ENCODE measurements around the gene SIGLEC5.

SIGLEC5 gene

DNA sequence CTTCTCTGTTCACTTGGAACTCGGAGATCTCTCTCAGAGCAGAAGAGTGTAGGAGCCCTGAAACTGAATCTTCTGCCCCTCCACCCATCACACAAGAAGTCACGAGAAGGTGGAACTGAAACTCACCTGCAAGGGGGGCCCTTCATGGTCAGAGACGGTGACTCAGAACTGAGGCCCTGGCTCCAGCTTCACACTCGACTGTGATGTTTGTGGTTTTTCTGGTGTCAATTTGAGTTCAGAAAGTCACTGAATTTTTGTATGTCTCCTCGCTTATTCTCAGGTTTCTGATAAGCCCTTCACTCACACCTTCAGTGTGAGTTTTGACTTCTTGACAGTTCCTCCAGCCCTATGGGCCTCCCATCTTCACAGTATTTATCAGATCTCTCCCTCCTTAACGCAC, 23.1 kb downstream of the SIGLEC5 start:
- no peak overlapping the region for H3K4me2 ChIP-seq (ENCODE audit: low read depth, low read length, poor library complexity, severe bottlenecking)
- no peak overlapping the region for H2AFZ ChIP-seq (ENCODE audit: low read length)
- H3K9ac ChIP-seq (ENCODE audit: low read depth, low read length, poor library complexity, severe bottlenecking) = no peak overlapping the region
- TF ChIP-seq, protein P1, sequence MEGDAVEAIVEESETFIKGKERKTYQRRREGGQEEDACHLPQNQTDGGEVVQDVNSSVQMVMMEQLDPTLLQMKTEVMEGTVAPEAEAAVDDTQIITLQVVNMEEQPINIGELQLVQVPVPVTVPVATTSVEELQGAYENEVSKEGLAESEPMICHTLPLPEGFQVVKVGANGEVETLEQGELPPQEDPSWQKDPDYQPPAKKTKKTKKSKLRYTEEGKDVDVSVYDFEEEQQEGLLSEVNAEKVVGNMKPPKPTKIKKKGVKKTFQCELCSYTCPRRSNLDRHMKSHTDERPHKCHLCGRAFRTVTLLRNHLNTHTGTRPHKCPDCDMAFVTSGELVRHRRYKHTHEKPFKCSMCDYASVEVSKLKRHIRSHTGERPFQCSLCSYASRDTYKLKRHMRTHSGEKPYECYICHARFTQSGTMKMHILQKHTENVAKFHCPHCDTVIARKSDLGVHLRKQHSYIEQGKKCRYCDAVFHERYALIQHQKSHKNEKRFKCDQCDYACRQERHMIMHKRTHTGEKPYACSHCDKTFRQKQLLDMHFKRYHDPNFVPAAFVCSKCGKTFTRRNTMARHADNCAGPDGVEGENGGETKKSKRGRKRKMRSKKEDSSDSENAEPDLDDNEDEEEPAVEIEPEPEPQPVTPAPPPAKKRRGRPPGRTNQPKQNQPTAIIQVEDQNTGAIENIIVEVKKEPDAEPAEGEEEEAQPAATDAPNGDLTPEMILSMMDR (conservative IDR thresholded peaks at IDR 0.05; ENCODE audit: low read length) = no peak
- no peak for TF ChIP-seq EZH2phosphoT487 (IDR thresholded peaks at IDR 0.05; ENCODE audit: borderline replicate concordance)
- H3K9me3 ChIP-seq (ENCODE audit: insufficient read depth, low read depth, low read length) = no peaks in the 10 kb centered on the region
- no peaks in the 10 kb centered on the region for H3K36me3 ChIP-seq (ENCODE audit: insufficient read depth, low read length)
- H3F3A ChIP-seq (ENCODE audit: low read depth) = no peaks in the 10 kb centered on the region
- no peaks in the 10 kb centered on the region for H3K79me2 ChIP-seq (ENCODE audit: insufficient read depth, low read length)
- no peaks in the 10 kb centered on the region for H4K20me1 ChIP-seq (ENCODE audit: insufficient read depth, low read length, poor library complexity, severe bottlenecking)
- H3K4me3 ChIP-seq (ENCODE audit: low read length, poor library complexity, severe bottlenecking) = no peak overlapping the region
- no peaks in the 10 kb centered on the region for H3K9me2 ChIP-seq (replicated peaks; ENCODE audit: low read depth, low read length)
- no peaks in the 10 kb centered on the region for H3K27me3 ChIP-seq (ENCODE audit: insufficient read depth, low read length, poor library complexity, severe bottlenecking)
- H3K4me1 ChIP-seq (ENCODE audit: insufficient read depth, low read length, poor library complexity, severe bottlenecking) = no peaks in the 10 kb centered on the region

DNA sequence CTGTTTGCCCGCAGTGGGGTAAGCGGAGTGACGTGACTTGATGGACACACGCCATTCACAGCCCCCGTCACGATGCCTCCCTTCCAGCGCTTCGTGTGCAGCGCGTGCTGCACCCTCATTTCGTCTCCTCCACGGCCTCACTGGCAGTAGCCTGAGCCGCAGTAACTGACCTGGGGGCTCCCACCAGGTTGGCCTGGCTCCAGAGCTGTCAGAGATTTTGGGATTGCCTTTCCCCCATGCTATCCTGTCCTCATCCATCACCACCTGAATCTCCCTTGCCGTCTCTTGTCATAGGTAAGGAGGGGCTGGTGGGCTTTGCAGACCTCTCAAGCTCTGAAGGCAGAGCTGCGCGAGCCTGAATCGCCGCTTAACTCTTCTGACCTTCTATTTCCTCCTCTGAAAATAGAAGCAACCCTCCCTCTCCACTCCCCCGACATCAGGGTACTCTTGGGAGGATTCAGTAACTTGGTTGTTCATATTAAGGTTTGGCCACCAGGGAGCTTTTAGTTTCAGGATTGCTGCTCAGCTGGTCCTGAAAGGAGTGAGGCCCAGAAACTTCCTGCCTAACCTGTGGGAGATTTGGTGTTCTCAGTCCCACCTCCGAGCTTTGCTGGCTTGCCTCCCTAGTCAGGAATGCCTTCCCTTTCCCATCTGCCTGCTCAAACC, 27.9 kb downstream of the SIGLEC5 start:
- H3K27me3 ChIP-seq (ENCODE audit: insufficient read depth, low read length, poor library complexity, severe bottlenecking) = no peaks in the 10 kb centered on the region
- no peak overlapping the region for H3K4me2 ChIP-seq (ENCODE audit: low read depth, low read length, poor library complexity, severe bottlenecking)
- no peaks in the 10 kb centered on the region for H3K9me3 ChIP-seq (ENCODE audit: insufficient read depth, low read depth, low read length)
- H3F3A ChIP-seq (ENCODE audit: low read depth) = no peaks in the 10 kb centered on the region
- no peaks in the 10 kb centered on the region for H3K4me1 ChIP-seq (ENCODE audit: insufficient read depth, low read length, poor library complexity, severe bottlenecking)
- H3K79me2 ChIP-seq (ENCODE audit: insufficient read depth, low read length) = no peaks in the 10 kb centered on the region
- H3K9me2 ChIP-seq (replicated peaks; ENCODE audit: low read depth, low read length) = no peaks in the 10 kb centered on the region
- no peak overlapping the region for H3K9ac ChIP-seq (ENCODE audit: low read depth, low read length, poor library complexity, severe bottlenecking)
- TF ChIP-seq, protein P1 (conservative IDR thresholded peaks at IDR 0.05; ENCODE audit: low read length) = no peak
- no peak for TF ChIP-seq EZH2phosphoT487 (IDR thresholded peaks at IDR 0.05; ENCODE audit: borderline replicate concordance)
- H3K4me3 ChIP-seq (ENCODE audit: low read length, poor library complexity, severe bottlenecking) = no peak overlapping the region
- no peaks in the 10 kb centered on the region for H3K36me3 ChIP-seq (ENCODE audit: insufficient read depth, low read length)
- no peaks in the 10 kb centered on the region for H4K20me1 ChIP-seq (ENCODE audit: insufficient read depth, low read length, poor library complexity, severe bottlenecking)
- H2AFZ ChIP-seq (ENCODE audit: low read length) = no peak overlapping the region

DNA sequence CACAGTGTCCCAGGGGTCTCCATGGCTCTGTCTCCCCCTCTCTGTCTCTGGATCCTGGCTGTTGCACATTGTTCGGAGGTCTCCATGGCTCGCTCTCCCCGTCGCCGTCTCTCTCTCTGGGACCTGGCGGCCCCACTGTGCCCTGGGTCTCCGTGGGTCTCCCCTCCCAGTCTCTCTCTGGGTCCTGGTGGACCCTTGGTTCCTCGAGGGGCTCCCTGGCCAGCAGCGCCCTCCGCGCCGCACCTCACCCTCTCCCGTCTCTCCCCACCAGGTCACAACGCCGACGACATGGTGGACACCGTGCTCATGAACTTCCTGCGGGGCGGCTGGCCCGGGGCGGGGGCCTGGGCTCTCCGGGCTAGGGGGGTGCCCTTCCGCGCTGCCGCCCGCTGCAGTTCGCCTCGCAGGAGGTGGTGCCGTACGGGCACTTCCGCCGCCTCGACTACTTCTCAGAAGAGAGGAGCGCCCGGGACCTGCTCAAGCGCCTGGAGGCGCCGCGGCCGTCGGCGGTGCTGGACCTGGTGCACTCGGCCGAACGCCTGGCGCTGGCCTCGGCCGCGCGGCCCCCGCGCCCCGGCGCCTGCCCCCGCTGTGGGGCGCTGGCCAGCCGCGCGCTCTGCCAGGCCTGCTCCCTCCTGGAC, 29.1 kb downstream of the SIGLEC5 start:
- H3K9me3 ChIP-seq (ENCODE audit: insufficient read depth, low read depth, low read length) = no peaks in the 10 kb centered on the region
- no peak overlapping the region for H3K4me2 ChIP-seq (ENCODE audit: low read depth, low read length, poor library complexity, severe bottlenecking)
- TF ChIP-seq EZH2phosphoT487 (IDR thresholded peaks at IDR 0.05; ENCODE audit: borderline replicate concordance) = no peak
- TF ChIP-seq, protein P1 (conservative IDR thresholded peaks at IDR 0.05; ENCODE audit: low read length) = no peak
- H3K27me3 ChIP-seq (ENCODE audit: insufficient read depth, low read length, poor library complexity, severe bottlenecking) = no peaks in the 10 kb centered on the region
- no peaks in the 10 kb centered on the region for H4K20me1 ChIP-seq (ENCODE audit: insufficient read depth, low read length, poor library complexity, severe bottlenecking)
- no peaks in the 10 kb centered on the region for H3K4me1 ChIP-seq (ENCODE audit: insufficient read depth, low read length, poor library complexity, severe bottlenecking)
- no peak overlapping the region for H3K4me3 ChIP-seq (ENCODE audit: low read length, poor library complexity, severe bottlenecking)
- H3K9me2 ChIP-seq (replicated peaks; ENCODE audit: low read depth, low read length) = no peaks in the 10 kb centered on the region
- no peaks in the 10 kb centered on the region for H3F3A ChIP-seq (ENCODE audit: low read depth)
- H2AFZ ChIP-seq (ENCODE audit: low read length) = no peak overlapping the region
- H3K79me2 ChIP-seq (ENCODE audit: insufficient read depth, low read length) = no peaks in the 10 kb centered on the region
- H3K9ac ChIP-seq (ENCODE audit: low read depth, low read length, poor library complexity, severe bottlenecking) = no peak overlapping the region
- H3K36me3 ChIP-seq (ENCODE audit: insufficient read depth, low read length) = no peaks in the 10 kb centered on the region

All from Loucy (cell line).